Measurements from ENCODE around the gene YARS1.

YARS1 gene

GRCh38 chr1:32782086-32782485, 35.1 kb downstream of the YARS1 start:
- H3K27me3 Mint-ChIP-seq = no peaks in the 10 kb centered on the region
- no peak overlapping the region for H3K4me3 Mint-ChIP-seq
- ATAC-seq (replicated peaks) (no peak), DNase-seq (no peak)
- peaks cover 93% of the 10 kb centered on the region for H3K36me3 Mint-ChIP-seq (ENCODE audit: insufficient read depth)
- peak overlapping the region in 1 of 2 donors; percentile 52 for H3K27ac Mint-ChIP-seq
- H3K9me3 Mint-ChIP-seq = no peaks in the 10 kb centered on the region
- no peaks in the 10 kb centered on the region for H3K4me1 Mint-ChIP-seq (ENCODE audit: low read depth in 2 of 2)

DNA sequence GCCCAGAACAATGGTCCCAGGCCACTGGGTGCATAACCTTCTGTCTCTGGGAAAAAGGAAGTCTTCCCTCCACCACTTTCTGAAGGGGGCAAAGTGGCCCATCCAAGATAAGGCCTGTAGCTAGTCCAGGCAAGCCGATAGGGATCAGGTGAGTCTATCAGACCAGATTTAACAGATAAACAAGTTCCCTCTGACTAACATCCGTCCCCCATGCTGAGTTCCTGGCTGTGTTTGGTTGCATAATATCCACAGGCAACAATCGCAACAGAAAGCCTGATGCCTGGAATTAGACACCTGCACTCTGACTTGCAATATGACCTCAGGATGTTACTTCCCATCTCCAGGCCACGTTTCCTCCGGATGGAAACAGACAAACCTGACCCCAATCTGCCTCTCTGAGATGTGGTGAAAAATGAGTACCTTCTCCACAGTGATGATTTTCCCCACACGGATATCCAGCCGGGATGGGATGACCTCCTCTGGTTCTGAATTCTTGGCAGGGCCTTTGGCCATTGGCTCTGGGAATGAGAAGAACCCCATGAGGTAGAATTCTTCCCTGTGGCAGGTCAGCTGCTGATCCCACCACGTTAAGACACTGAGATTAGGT, 36.4 kb downstream of the YARS1 start:
- Mint-ChIP-seq H3K4me3 (no peak overlapping the region), H3K4me1 (ENCODE audit: low read depth in 2 of 2) (peaks cover 0 to 2% of the 10 kb centered on the region in 2 donors), H3K27me3 (no peaks in the 10 kb centered on the region), H3K9me3 (no peaks in the 10 kb centered on the region), H3K36me3 (ENCODE audit: insufficient read depth) (peaks cover 94% of the 10 kb centered on the region), H3K27ac (peak overlapping the region in 1 of 2 donors; percentile 30)
- ATAC-seq (replicated peaks) (no peak), DNase-seq (no peak)

DNA sequence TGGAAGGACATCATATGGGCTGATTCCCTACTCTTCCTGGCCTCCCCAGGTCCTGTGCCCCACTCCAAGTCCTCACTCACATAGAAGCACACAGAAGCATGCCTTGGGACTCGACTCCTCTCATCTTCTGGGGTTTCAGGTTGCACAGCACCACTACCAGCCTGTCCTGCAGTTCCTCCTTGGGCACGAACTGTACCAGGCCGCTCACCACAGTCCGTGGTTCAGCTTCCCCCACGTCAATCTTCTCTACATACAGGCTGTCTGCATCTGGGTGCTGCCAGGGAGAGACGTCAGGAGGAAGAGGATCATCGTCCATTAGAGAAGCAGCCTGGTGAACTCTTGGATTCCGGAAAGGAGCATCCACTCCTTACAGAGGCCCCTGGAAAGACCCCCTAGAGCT, 37.2 kb downstream of the YARS1 start:
- peak overlapping the region in 1 of 2 donors; percentile 46 for H3K27ac Mint-ChIP-seq
- H3K27me3 Mint-ChIP-seq = no peaks in the 10 kb centered on the region
- no peak overlapping the region for H3K4me3 Mint-ChIP-seq
- no peak for ATAC-seq (replicated peaks)
- H3K4me1 Mint-ChIP-seq (ENCODE audit: low read depth in 2 of 2) = peaks cover 0 to 6% of the 10 kb centered on the region in 2 donors
- H3K9me3 Mint-ChIP-seq = no peaks in the 10 kb centered on the region
- no peak for DNase-seq
- H3K36me3 Mint-ChIP-seq (ENCODE audit: insufficient read depth) = peaks cover 93% of the 10 kb centered on the region

DNA sequence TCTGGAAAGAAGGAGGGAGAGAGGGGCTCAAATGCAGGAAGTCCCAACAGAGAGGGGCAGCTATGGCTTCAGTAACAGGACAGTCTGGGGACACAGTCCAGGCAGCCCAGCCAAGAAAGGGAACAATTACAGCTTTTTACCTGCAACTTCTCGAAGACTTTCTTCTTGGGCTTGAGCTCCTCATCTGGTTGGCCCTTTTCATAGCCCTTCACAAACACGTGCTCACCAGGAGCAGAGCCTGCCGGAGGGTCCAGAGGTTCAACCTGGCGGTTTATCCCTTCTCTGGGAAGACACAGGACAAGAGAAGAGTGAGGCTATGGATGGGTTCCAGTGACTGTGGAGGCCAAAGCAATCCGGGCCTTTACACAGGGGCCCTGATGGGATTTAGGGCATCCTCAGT, 37.9 kb downstream of the YARS1 start:
- no peak overlapping the region for H3K4me3 Mint-ChIP-seq
- H3K9me3 Mint-ChIP-seq = no peaks in the 10 kb centered on the region
- DNase-seq (no peak), ATAC-seq (replicated peaks) (no peak)
- H3K27ac Mint-ChIP-seq = peak overlapping the region in 1 of 2 donors; percentile 67
- no peaks in the 10 kb centered on the region for H3K27me3 Mint-ChIP-seq
- H3K4me1 Mint-ChIP-seq (ENCODE audit: low read depth in 2 of 2) = peaks cover 3 to 8% of the 10 kb centered on the region in 2 donors
- H3K36me3 Mint-ChIP-seq (ENCODE audit: insufficient read depth) = peaks cover 88% of the 10 kb centered on the region

GRCh38 chr1:32775640-32776337, 41.4 kb downstream of the YARS1 start:
- Mint-ChIP-seq H3K27me3 (no peaks in the 10 kb centered on the region), H3K9me3 (no peaks in the 10 kb centered on the region), H3K27ac (peak overlapping the region in 1 of 2 donors; percentile 84), H3K36me3 (ENCODE audit: insufficient read depth) (peaks cover 58% of the 10 kb centered on the region), H3K4me3 (no peak overlapping the region), H3K4me1 (ENCODE audit: low read depth in 2 of 2) (peaks cover 19% of the 10 kb centered on the region in 2 donors)
- ATAC-seq (replicated peaks) (no peak), DNase-seq (no peak)

- no peak for DNase-seq
Observed at GRCh38 chr1:32774950-32775634, 42.1 kb downstream of the YARS1 start.

GRCh38 chr1:32774464-32774808, 42.7 kb downstream of the YARS1 start:
- no peaks in the 10 kb centered on the region for H3K9me3 Mint-ChIP-seq

More at GRCh38 chr1:32774950-32775634, 42.1 kb downstream of the YARS1 start:
- no peak for ATAC-seq (replicated peaks)
- Mint-ChIP-seq H3K27me3 (no peaks in the 10 kb centered on the region), H3K36me3 (ENCODE audit: insufficient read depth) (peaks cover 51% of the 10 kb centered on the region), H3K9me3 (no peaks in the 10 kb centered on the region), H3K27ac (peak overlapping the region in 1 of 2 donors; percentile 84), H3K4me1 (ENCODE audit: low read depth in 2 of 2) (peaks cover 19% of the 10 kb centered on the region in 2 donors), H3K4me3 (no peak overlapping the region)

DNA sequence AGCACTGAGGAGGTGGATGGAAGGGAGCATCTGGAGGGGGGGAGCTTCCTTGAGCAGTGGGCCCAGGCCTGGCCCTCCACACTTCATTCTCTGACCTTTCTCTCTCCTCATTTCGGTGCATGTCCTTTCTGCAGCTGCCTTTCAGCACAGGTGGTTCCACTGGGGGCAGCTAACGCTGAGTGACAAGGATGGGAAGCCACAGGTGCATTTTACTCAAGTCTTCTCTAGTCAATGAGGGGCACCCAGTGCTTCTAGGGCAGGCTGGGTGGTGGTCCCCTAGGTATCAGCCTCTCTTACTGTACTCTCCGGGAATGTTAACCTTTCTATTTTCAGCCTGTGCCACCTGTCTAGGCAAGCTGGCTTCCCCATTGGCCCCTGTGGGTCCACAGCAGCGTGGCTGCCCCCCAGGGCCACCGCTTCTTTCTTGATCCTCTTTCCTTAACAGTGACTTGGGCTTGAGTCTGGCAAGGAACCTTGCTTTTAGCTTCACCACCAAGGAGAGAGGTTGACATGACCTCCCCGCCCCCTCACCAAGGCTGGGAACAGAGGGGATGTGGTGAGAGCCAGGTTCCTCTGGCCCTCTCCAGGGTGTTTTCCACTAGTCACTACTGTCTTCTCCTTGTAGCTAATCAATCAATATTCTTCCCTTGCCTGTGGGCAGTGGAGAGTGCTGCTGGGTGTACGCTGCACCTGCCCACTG, 43.2 kb downstream of the YARS1 start:
- H3K9me3 Mint-ChIP-seq = no peaks in the 10 kb centered on the region
- DNase-seq = no peak
- no peak for ATAC-seq (replicated peaks)
- H3K27me3 Mint-ChIP-seq = no peaks in the 10 kb centered on the region
- peak overlapping the region; percentile 70 to 84 for H3K27ac Mint-ChIP-seq
- H3K36me3 Mint-ChIP-seq (ENCODE audit: insufficient read depth) = peaks cover 40% of the 10 kb centered on the region
- H3K4me3 Mint-ChIP-seq = no peak overlapping the region
- peaks cover 19% of the 10 kb centered on the region in 2 donors for H3K4me1 Mint-ChIP-seq (ENCODE audit: low read depth in 2 of 2)

More at GRCh38 chr1:32774464-32774808, 42.7 kb downstream of the YARS1 start:
- Mint-ChIP-seq H3K4me3 (no peak overlapping the region), H3K27ac (peak overlapping the region; percentile 70 to 84), H3K36me3 (ENCODE audit: insufficient read depth) (peaks cover 45% of the 10 kb centered on the region), H3K27me3 (no peaks in the 10 kb centered on the region), H3K4me1 (ENCODE audit: low read depth in 2 of 2) (peaks cover 19% of the 10 kb centered on the region in 2 donors)
- ATAC-seq (replicated peaks) (no peak), DNase-seq (no peak)

GRCh38 chr1:32773018-32773763, 44.0 kb downstream of the YARS1 start:
- Mint-ChIP-seq H3K27ac (peak overlapping the region; percentile 70 to 84), H3K27me3 (no peaks in the 10 kb centered on the region), H3K36me3 (ENCODE audit: insufficient read depth) (peaks cover 32% of the 10 kb centered on the region), H3K4me3 (no peak overlapping the region), H3K9me3 (no peaks in the 10 kb centered on the region), H3K4me1 (ENCODE audit: low read depth in 2 of 2) (peaks cover 19% of the 10 kb centered on the region in 2 donors)
- peak; percentile 90 for ATAC-seq (replicated peaks)
- peak; percentile 70 to 72 (median 70) for DNase-seq

DNA sequence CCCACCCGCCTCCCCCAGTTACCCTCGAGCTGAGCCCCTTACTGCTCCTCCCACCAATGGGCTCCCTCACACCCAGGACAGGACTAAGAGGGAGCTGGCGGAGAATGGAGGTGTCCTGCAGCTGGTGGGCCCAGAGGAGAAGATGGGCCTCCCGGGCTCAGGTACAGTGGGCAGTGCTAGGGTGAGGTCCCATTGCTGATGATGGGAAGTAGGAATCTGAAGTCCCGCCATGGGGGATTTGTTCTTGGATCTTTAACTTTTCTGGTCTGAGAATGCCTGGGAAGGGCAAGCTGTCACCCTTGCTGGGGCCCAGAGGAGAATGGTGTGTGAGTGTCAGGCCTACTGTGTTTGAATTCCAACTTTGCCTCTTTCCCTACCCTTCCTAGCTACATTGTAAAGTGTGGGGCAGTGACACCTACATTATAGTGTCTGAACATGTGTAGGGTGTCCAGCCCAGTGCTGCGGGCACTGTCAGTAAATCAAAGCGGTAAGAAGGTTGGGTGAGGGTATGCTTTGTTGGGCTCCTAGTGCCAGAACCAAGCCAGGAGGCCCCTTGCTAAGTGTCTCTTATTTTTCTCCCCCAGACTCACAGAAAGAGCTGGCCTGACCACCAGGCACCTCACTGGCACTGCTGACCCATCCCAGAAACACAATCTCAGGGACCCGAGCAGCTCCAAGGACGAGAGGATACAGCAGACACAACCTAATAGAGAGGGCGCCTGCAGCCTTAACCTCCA, 44.7 kb downstream of the YARS1 start:
- Mint-ChIP-seq H3K4me1 (ENCODE audit: low read depth in 2 of 2) (peaks cover 19% of the 10 kb centered on the region in 2 donors), H3K4me3 (no peak overlapping the region), H3K9me3 (no peaks in the 10 kb centered on the region), H3K36me3 (ENCODE audit: insufficient read depth) (peaks cover 25% of the 10 kb centered on the region), H3K27ac (peak overlapping the region in 1 of 2 donors; percentile 84), H3K27me3 (no peaks in the 10 kb centered on the region)
- ATAC-seq (replicated peaks) (no peak), DNase-seq (no peak)

DNA sequence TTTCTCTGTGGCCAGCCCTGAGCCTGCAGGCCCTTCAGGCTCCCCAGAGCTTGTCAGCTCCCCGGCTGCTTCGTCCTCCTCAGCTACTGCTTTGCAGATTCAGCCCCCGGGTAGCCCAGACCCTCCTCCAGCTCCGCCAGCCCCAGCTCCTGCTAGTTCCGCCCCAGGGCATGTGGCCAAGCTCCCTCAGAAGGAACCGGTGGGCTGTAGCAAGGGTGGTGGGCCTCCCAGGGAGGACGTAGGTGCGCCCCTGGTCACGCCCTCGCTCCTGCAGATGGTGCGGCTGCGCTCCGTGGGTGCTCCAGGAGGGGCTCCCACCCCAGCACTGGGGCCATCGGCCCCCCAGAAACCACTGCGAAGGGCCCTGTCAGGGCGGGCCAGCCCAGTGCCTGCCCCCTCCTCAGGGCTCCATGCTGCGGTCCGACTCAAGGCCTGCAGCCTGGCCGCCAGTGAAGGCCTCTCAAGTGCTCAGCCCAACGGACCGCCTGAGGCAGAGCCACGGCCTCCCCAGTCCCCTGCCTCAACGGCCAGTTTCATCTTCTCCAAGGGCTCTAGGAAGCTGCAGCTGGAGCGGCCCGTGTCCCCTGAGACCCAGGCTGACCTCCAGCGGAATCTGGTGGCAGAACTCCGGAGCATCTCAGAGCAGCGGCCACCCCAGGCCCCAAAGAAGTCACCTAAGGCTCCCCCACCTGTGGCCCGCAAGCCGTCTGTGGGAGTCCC, 45.4 kb downstream of the YARS1 start:
- H3K9me3 Mint-ChIP-seq = no peaks in the 10 kb centered on the region
- no peak overlapping the region for H3K27ac Mint-ChIP-seq
- no peak for DNase-seq
- peaks cover 19% of the 10 kb centered on the region in 2 donors for H3K4me1 Mint-ChIP-seq (ENCODE audit: low read depth in 2 of 2)
- H3K27me3 Mint-ChIP-seq = no peaks in the 10 kb centered on the region
- no peak for ATAC-seq (replicated peaks)
- peaks cover 20% of the 10 kb centered on the region for H3K36me3 Mint-ChIP-seq (ENCODE audit: insufficient read depth)
- no peak overlapping the region for H3K4me3 Mint-ChIP-seq

Measured in effector memory CD8-positive, alpha-beta T cell (primary cell).